ENCODE measurements around the gene ARHGAP22. TPM values are rescaled to one million over a fixed set of nuclear protein-coding genes. Genes with fewer than 3 reads are reported as not detected.

The ARHGAP22 gene
- total RNA-seq, 4 donors from 2014 or later = 0.26 to 3.6 (median 3.0) TPM; not detected in 1

DNA sequence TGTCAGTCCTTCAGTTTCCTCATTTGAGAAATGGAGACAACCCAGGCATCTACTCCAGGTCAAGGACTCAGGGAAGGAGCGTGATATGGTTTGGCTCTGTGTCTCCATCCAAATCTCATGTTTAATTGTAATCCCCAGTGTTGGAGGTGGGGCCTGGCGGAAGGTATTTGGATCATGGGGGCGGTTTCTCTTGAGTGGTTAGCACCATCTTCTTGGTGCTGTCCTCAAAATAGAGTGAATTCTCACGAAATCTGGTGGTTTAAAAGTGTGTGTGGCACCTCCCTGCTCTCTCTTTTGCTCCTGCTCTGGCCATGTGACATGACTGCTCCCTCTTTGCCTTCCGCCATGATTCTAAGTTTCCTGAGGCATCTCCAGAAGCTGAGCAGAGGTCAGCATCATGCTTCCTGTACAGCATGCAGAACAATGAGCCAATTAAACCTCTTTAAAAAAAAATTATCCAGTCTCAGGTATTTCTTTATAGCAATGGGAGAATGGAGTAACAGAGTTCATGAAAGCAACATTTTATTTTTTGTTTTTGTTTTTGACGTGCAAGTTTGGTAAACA, 30.0 kb downstream of the ARHGAP22 start:
- Histone ChIP-seq H3K27me3 (no peaks in the 10 kb centered on the region), H3K27ac (no peak overlapping the region), H3K4me3 (no peak overlapping the region), H3K9me3 (no peaks in the 10 kb centered on the region), H3K36me3 (no peaks in the 10 kb centered on the region), H3K4me1 (peaks cover 0 to 3% of the 10 kb centered on the region in 2 donors)
- no peak for DNase-seq
- TF ChIP-seq POLR2A (IDR thresholded peaks at IDR 0.05) = no peak
- TF ChIP-seq, protein P1, sequence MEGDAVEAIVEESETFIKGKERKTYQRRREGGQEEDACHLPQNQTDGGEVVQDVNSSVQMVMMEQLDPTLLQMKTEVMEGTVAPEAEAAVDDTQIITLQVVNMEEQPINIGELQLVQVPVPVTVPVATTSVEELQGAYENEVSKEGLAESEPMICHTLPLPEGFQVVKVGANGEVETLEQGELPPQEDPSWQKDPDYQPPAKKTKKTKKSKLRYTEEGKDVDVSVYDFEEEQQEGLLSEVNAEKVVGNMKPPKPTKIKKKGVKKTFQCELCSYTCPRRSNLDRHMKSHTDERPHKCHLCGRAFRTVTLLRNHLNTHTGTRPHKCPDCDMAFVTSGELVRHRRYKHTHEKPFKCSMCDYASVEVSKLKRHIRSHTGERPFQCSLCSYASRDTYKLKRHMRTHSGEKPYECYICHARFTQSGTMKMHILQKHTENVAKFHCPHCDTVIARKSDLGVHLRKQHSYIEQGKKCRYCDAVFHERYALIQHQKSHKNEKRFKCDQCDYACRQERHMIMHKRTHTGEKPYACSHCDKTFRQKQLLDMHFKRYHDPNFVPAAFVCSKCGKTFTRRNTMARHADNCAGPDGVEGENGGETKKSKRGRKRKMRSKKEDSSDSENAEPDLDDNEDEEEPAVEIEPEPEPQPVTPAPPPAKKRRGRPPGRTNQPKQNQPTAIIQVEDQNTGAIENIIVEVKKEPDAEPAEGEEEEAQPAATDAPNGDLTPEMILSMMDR (IDR thresholded peaks at IDR 0.05) = no peak
- intact Hi-C loops (cut with DNase I; ENCODE audit: low total_unique reads) = no loop called here

DNA sequence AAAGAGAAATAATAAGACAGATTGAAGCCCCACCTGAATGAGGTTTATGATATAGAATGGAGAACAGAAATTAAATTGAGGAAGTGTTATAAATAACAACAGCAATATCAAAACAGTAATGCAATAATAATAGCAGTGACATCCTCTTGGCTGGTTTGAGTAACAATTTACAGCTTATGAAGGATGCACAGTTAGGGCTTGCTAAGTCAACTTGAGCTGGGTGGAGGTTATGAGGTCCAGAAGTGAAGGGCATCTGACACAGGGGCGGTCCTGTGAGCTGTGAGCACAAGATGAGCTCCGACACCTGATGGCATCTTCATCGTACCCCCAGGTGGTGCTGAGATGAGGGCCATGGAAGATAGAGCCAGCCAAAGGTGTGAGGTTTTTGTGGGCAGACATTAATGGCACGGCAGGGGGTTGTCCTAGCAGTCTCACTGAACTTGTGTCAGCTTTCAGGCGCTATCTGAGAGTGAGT, 30.5 kb downstream of the ARHGAP22 start:
- no peak for DNase-seq
- TF ChIP-seq POLR2A (IDR thresholded peaks at IDR 0.05) = no peak
- TF ChIP-seq, protein P1 (IDR thresholded peaks at IDR 0.05) = no peak
- H3K9me3 ChIP-seq = no peaks in the 10 kb centered on the region

DNA sequence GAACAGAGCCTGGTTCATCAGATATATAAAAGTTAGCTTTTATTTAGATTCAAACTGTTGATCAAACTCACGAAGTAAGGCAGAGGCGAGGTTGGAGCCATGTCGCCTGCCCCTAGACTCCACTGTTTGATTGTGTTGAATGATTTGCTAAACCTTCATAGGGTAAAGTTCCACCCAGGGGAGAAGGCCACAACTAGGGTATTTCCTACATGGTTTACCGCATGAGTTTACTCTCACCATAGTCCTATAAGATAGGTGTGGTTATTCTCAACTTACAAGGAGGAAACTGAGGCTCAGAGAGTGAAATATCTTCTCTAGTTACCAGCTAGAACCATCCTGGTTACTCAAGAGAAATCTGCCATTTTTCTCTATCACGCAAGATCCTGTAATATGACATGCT, 31.8 kb downstream of the ARHGAP22 start:
- DNase-seq = no peak
- Histone ChIP-seq H3K4me1 (no peaks in the 10 kb centered on the region), H3K27ac (no peak overlapping the region), H3K4me3 (no peak overlapping the region), H3K9me3 (no peaks in the 10 kb centered on the region), H3K36me3 (no peaks in the 10 kb centered on the region), H3K27me3 (no peaks in the 10 kb centered on the region)
- TF ChIP-seq, protein P1 (IDR thresholded peaks at IDR 0.05) = no peak
- no peak for TF ChIP-seq POLR2A (IDR thresholded peaks at IDR 0.05)
- intact Hi-C loops (cut with DNase I; ENCODE audit: low total_unique reads) = no loop called here

More for the DNA sequence above, 30.5 kb downstream of the ARHGAP22 start:
- Histone ChIP-seq H3K27me3 (no peaks in the 10 kb centered on the region), H3K36me3 (no peaks in the 10 kb centered on the region), H3K4me1 (no peaks in the 10 kb centered on the region), H3K4me3 (no peak overlapping the region), H3K27ac (no peak overlapping the region)
- intact Hi-C loops (cut with DNase I; ENCODE audit: low total_unique reads) = no loop called here

DNA sequence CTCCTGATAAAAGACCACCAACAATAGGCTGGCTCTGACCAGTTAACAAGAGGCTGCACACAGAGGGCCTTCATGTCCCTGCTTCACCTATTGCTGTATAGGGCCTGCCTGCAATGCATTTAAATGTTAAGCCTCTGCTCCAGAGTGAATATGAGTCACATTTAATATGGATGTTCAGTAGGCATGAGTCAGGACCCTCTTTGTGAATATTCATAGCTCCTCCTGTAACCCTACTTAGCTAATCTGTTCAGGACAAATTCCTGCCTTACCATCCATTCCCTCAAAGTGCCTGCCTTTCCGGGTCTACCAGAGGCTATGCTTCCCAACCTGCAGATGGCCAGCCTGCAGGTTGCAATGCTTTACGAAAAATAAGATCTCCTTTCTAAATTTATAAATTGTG, 32.5 kb downstream of the ARHGAP22 start:
- no peaks in the 10 kb centered on the region for H3K27me3 ChIP-seq
- no peak overlapping the region for H3K27ac ChIP-seq
- no peak overlapping the region for H3K4me3 ChIP-seq
- intact Hi-C loops (cut with DNase I; ENCODE audit: low total_unique reads) = no loop called here
- no peaks in the 10 kb centered on the region for H3K9me3 ChIP-seq
- no peaks in the 10 kb centered on the region for H3K4me1 ChIP-seq
- no peak for TF ChIP-seq POLR2A (IDR thresholded peaks at IDR 0.05)
- TF ChIP-seq, protein P1 (IDR thresholded peaks at IDR 0.05) = no peak
- no peak for DNase-seq
- no peaks in the 10 kb centered on the region for H3K36me3 ChIP-seq

DNA sequence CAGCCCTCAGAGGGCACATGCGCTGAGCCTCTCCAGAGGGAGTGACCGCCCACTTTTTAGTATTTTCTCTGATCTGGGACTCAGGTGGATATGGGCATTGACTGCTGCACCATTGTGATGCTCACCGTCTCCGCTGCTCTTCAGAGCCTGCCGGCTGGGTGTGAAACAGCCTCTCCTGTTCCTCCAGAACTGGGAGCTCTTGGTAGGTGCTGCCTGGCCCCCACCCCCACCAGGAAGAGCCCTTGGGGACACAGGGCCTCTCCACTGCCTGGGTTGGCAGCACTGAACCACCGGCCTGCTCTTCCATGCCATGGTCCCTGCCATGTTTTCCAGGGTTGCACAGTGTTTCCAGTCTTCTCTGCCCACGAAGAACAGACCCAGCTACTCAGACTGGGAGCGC, 36.3 kb downstream of the ARHGAP22 start:
- no peak for TF ChIP-seq POLR2A (IDR thresholded peaks at IDR 0.05)
- TF ChIP-seq, protein P1 (IDR thresholded peaks at IDR 0.05) = no peak
- Histone ChIP-seq H3K9me3 (no peaks in the 10 kb centered on the region), H3K36me3 (no peaks in the 10 kb centered on the region), H3K27ac (no peak overlapping the region), H3K4me1 (no peaks in the 10 kb centered on the region), H3K4me3 (no peak overlapping the region), H3K27me3 (no peaks in the 10 kb centered on the region)
- intact Hi-C loops (cut with DNase I; ENCODE audit: low total_unique reads) = no loop called here
- DNase-seq = no peak
